GM19438 (cell line): ENCODE data around the gene ANKZF1.
"Not testable (repeated sequence)": the region's sequence is repeated elsewhere in the genome, so short reads cannot be mapped to it uniquely, and the experiment has no call there.

ENCODE experiments used
- ATAC-seq: cut with Tn5 transposase; IDR thresholded peaks from one replicate; pipeline ENCODE4 v1.9.1; 2021; ENCODE audit warnings: low read depth; ENCODE audit not compliant: unreplicated experiment

The ANKZF1 gene

DNA sequence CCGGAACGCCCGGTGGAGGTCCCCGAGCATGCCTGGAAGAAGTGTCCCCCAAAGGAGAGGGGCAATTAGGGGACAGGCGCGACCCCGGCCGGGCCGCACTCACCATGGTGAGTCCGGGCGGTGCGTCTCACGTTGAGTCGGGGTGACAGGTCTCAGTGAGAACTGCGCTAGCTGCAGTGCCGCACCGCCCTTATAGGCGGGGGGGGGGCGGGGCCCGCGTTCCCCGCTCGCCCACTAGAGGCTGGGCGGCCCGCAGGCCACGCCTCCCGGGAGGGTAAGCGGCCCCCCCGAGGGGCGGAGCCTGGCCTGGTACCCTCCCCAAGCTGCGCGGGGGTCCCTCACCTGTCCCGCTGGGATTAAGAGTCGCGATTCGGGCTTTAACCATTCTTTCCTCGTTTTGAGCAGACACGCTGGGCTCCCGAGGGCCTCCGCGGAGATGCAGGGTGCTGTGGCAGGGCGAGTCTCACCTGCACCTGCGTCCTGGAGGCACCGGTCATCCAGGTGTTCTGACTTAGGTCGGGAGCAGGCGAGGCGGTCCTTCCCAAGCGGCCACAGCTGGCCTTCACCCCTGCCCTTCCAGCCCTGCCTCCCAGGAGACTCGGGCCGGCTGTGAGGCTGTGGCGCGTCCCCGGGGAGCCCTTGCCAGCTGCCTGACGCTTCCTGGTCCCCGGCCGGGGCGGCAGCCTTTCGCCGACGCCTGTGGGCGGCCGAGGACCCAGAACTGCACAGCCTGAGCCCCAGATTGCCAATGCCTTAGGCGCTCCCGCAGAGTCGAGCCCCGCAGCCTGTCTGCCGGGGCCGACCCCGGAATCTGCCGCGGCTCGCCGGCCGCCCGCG is 24.4 kb downstream of the ANKZF1 start, which contains the start of gene TUBA4A:
TSS of gene TUBA4A (minus strand) at position 166 of the 837 bp plus-strand sequence. CDS start at position 106, 60 bp downstream.
- ATAC-seq = peak; percentile 36

DNA sequence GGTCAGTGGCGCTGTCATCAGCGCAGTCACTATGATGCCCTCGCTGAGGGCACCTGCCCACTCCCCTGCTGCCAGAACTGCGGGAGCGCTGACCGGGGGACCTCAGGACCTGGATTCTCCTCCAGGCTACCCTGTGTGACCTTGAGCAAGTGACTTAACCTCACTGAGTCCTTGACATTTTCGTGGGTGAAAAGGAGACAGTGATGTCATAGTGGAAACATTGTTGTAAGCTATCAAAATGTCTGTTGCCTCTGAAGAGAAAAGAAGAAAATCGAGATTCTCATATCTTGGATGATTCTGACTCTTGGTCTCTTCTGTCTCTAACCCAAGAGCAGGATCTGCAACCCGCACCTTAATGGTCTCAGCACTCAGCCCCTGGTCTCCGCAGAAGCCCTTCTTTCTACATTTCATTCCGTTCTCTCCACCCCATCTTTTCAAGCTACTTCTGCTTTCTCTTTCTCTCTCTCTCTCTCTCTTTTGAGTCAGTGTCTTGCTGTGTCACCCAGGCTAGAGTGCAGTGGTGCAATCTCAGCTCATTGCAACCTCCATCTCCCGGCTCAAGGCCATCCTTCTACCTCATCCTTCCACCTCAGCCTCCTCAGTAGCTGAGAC is 25.1 kb downstream of the ANKZF1 start:
- peak; percentile 28 for ATAC-seq

DNA sequence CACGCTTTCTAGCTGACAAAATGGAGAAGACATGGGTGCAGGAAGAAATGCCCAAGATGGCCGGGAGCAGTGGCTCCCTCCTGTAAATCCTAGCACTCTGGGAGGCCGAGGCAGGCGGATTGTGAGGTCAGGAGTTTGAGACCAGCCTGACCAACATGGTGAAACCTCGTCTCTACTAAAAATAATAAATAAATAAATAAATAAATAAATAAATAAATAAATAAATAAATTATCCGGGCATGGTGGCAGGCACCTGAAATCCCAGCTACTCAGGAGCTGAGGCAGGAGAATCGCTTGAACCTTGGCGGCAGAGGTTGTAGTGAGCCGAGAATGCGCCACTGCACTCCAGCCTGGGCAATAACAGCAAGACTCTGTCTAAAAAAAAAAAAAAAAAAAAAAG is 29.3 kb downstream of the ANKZF1 start:
- ATAC-seq = not testable (repeated sequence)

DNA sequence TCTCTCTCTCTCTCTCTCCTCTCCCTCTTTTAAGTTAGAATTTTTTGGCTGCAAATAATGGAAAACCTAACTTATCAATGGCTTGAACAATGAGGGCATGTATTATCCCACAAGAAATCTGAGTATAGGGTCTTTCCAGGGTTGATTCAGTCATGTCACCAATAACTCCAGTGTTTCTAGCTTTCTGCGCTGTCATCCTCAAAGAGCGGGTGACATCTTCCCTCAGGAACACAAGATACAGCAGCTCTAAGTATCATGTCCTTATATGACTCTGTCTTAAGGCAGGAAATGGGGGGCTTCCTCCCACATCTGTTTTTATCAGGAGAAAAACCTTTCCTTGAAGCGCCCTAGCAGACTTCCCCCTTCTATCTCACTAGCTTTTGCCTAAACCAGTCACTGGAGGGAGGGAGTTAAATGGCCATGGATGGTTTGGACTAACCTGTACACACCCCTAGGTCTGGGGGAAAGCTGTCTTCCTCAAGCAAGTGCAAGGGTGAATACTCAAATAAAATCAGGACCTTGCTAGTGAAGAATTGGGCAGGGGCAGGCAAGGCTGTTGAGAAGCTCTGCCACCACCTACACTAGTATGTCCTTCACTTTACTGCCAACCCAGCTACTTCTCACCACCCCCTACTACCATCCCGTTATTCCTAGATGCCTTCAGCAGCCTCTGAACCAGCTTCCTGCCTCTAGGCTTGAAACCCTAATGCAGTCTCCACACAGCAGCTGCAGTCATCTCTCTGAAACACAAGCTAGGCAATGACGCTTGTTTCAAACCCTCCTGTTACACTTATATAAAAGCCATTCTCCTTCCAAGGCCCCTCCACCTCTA is 31.6 kb downstream of the ANKZF1 start:
- no peak for ATAC-seq

DNA sequence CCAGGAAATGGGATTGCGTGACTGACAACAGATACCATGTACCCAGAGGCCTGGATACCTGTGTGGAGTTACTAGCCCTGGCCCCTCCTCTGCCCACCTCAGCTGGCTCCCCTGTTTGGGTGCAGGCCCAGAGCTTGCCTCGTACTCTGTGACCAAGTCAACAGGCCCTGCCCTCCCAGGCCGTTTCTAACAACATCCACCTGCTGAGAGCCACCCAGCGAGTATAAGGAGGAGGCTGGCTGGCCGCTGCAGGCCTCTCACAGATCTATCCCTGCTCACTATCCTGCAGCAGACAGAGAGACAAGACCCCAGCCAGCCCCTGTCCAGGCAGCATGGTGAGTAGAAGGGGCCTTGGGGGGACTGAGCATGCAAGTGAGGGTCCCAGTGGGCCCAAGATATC is 36.6 kb downstream of the ANKZF1 start:
- no peak for ATAC-seq

DNA sequence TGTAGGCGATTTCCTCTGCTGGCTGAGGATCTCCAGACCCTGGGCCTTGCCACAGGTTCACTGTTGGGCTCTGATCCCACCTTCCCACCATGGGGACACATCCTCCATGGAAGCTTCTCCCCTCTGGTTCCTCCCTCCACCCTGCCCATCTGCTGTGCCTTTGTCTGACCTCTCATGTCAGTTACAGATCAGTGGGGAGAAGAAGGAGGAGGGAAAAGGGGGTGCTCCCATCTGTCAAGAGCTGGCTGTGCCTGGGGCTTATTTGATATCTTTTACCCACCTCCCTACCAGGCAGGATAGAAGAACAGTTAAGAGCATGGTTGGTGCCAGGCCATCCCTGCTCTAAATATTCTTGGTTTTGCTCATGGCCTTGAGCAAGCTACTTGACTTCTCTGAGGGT is 37.3 kb downstream of the ANKZF1 start:
- ATAC-seq = no peak

DNA sequence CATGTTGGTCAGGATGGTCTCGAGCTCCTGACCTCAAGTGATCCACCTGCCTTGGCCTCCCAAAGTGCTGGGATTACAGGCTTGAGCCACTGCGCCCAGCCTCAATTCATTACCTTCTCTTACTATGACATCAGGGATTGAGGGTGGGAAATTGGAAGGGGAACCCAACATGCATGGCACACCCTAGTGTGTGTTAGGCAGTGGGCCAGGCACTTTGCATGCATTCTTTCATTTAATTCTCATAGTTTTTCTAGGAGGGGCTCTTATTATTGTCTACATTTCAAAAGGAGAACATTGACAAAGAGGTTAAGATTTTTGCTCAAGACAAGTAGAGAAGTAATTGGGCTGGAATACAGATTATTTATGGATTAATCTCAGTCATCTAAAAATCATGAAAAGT is 38.7 kb downstream of the ANKZF1 start:
- ATAC-seq = no peak

DNA sequence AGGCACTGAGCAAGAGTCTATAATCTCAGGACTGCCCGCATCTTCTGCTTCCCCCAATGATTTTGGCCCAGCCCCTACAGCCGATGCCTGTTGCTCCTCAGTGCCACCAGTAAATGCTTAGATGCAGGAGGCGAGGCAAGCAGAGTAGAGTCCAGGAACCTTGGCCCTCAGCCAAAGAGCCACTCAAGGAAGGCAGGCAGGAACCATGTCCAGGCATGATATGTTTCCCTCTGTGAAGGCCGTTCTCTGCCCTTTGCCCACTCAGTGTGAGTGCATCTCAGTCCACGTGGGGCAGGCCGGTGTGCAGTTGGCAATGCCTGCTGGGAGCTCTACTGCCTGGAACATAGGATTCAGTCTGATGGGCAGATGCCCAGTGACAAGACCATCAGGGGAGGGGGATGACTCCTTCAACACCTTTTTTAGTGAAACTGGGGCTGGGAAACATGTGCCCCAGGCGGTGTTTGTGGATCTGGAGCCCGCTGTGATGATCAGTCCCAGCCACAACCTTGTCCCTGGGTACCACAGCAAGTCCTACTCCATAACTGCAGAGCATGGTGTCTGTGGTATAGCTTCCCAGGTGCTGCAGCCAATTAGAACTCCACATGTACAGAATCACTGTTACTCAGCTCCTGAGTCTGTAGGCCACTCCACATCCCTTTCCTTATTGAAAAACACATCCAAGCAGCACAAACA is 39.9 kb downstream of the ANKZF1 start:
- ATAC-seq = no peak

DNA sequence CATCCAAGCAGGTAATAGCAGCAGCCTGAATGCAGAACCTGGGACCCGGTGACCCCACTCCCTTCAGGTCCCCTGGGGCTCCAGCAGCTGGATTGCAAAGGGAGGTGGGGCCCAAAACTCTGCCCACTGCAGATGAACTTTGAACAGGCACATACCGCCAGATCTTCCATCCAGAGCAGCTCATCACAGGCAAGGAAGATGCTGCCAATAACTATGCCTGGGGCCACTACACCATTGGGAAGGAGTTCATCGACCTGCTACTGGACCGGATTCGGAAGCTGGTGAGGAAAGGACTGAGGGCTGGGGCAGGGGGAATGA is 40.4 kb downstream of the ANKZF1 start:
- ATAC-seq = no peak

DNA sequence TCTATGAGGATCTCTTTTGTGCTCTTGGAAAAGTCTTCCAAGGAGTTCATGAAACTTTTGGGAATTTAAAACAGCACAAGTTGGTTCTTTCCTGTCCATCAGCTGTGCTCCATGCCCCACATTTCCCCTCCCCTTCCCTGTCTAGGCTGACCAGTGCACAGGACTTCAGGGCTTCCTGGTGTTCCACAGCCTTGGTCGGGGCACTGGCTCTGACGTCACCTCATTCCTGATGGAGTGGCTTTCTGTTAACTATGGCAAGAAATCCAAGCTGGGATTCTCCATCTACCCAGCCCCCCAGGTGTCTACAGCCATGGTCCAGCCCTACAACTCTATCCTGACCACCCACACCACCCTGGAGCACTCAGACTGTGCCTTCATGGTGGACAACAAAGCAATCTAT is 41.4 kb downstream of the ANKZF1 start:
- no peak for ATAC-seq

DNA sequence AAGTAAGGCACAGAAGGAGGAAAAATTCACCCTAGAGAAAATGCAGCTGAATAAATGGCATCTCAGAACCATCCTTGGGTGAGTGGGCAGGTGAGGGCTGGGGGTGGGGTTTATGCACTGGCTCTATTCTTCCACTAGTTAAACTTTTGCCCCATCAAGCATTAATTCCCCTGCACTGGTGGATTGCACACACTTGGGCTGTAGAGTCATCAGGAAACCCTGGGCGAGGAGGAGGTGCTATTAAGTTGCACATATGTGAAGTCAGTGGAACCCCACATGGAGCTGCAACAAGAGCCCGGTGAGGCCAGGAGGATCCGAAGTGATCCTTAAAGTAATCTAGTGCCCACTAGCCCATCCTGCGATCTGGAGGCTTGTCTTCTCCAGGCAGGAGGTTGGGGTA is 42.8 kb downstream of the ANKZF1 start:
- ATAC-seq = no peak

DNA sequence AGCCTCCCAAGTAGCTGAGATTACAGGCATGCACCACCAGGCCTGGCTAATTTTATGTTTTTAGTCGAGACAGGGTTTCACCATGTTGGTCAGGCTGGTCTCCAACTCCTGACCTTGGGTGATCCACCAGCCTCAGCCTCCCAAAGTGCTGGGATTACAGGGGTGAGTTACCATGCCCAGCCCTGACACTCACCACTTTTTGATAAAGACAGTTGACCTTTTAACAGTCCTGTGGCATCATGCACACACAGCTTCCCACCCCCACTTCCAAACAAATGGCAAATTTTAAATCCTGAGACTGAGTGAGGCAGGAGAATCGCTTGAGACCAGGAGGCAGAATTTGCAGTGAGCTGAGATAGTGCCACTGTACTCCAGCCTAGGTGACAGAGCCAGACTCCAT is 43.4 kb downstream of the ANKZF1 start:
- no peak for ATAC-seq

DNA sequence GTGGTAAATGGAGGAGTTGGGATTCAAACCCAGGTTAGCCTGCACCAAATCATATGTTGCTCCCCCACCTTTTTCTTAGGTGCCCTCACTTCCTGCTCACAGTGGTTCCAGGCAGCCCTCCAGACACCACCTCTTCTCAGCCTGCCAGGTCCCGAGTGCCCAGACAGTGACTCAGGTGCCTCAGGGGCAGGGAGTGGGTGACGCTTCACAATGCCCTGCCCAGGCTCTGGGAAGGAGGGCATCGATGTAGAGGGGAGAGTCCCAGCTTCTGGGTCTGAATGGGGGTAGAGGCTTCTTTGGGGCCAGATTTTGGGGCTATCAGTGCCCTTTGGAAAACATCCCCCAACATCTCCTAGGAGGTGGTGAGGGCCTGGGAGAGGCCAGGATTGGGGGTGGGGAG is 44.3 kb downstream of the ANKZF1 start:
- no peak for ATAC-seq

DNA sequence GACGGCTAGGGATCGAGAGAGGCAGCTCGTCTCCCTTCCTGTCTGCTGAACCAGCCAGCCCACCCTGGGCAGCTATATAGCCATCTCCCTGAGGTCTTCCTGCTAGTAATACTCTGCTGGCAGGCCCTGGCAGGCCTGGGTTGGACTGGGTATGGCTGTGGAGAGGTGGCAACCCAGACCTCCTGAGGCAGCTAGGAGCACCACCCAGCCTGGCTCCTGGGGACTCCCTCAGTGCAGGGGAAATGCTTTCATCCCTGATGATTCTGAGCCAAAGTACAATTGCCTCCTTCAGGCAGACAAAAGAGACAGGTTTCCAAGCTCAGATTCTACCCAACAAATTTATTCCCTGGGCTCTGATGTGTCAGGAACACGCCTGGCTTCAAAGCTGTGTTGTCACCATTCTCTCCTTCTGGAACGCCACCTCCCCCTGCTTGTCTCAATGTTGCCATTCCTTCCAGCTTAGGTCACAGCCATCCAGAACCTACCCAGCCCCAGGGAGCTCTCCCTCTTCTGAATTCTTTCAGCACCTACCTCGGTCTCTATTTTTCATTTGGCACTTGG is 44.8 kb downstream of the ANKZF1 start:
- ATAC-seq = no peak

DNA sequence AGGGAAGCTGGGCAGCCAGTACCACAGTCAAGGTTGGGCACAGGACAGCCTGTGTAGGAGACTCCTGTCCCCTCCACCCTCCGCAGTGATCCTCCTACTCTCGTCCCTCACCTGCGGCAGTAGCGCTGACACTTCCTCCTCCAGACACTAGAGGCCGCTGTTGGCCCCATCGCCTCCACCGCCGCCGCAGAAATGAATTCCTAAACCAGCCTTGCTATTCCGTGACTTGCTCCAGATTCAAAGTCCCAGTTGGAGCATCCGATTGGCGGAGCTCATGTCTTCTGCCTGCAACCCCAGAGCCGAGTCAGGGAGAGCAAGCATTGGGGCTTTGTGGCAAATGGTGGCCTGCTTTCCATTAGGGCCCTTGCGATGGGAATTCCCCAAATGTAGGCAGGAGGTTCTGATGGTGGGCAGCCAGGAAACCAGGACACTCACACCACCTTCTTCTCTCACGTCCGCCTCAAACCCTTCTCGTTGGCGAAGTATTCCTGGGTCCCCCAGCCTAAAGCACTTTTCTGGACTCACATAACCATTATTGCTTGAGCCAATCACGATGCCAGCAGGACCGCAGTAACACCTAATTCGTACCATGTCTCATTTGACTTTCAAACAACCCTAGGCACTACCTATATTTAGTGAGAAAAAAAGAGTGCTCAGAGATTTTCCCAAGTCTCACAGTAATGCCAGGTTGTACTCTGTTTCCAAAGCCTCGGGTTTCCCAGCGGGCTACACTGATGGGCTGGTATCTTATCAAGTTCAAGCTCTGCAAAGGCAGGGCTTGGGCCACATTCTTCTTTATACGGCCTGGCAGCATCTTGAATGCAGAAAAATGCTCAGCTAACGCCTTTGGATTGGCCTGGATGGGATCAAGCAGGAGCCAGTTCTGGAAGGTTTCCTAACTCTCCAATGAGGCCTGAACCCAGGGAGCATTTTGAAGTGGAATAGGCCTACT is 48.4 kb downstream of the ANKZF1 start:
- peak; percentile 29 for ATAC-seq

DNA sequence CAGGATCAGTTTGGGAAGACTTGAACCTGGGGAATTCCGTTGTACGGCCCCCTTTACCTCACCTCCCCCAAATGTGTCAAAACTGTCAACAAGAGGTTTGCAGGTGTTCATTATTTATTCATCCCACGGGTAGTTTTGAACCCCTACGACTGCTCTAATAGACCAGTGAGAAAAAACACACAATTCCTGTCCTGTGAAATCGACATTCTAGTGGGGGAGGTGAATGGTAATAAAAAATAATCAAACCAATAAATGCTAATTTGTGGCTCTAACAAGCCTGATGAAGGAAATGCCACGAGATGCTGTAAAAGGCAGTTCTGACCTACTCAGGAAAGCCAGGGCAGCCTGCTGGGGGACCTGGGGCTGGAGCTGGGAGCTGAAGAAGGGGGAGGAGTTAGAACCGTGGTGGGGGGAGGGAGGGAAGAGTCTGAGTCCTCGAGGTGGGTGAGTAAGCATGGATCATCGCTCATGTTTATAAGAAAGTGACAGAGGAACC is 49.1 kb downstream of the ANKZF1 start:
- ATAC-seq = no peak

DNA sequence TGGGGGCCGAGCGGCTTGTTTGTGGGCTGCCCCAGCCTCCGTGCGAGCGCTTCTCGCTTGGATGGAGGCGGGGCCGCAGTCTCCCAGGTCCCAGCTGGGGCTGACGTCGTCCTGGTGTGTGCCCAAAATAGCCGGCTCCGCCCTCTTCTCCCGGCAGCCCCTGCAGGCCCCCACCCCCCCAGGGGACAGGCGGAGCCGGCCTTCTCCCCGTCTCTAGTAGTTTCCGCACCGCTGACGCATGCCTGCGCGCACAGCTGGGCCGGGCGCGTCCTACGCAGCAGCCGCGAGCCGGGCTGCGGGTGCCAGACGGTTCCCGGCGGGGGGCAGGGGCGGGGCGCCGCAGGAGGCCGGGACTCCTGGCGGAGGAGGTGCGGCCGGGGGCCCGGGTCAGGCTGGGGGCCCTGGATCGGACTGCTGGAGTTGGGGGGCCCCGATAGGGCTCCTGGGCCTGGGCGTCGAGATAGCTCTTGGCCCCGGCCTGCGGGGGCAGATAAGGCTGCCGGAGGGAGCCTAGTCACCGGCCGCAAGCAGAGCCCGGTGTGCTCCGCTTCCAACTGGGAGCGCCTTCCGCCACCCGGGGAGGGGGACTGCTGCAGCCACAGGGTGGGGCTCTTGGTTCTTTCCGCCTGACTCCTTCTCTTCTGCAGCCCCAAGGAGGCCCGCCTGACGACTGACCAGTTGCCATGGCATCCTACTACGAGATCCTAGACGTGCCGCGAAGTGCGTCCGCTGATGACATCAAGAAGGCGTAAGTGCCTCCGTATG is 49.7 kb downstream of the ANKZF1 start, which contains the start of gene DNAJB2:
TSS of gene DNAJB2 (plus strand) at position 216 of the 765 bp plus-strand sequence. CDS start at position 684, 468 bp downstream.
- ATAC-seq = peak; percentile 83

DNA sequence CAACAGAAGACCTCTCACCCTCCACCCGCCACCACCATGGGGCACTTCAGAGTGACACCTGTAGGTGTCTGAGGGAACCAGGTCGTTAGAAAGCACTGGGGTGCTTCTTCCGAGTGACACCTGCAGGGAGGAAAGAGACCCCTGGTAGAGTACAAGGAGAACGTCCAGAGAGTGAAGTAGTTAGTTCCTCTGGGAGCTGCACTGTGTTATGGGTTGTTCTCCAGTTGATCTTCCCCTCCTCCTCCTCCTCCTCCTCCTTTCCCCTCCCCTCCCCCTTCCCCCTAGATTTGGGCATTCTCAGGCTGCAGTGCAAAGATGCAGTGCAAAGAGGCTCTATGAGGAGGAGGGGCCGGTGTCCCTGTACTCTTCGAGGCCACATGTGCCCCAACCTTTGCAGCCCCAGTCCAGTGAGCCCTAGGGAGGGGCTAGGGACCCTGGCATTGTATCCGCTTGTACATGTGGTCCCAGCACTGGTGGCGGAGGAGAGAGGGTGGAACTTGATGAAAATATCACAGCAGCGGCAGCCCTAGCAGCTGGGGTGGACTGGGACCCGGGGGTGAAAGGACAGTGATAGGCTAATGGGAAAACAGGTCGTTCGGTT is 50.4 kb downstream of the ANKZF1 start:
- ATAC-seq = no peak
